ENCODE results near the gene TFPI.
"Not testable (repeated sequence)": the region's sequence is repeated elsewhere in the genome, so short reads cannot be mapped to it uniquely, and the experiment has no call there.

TFPI gene

DNA sequence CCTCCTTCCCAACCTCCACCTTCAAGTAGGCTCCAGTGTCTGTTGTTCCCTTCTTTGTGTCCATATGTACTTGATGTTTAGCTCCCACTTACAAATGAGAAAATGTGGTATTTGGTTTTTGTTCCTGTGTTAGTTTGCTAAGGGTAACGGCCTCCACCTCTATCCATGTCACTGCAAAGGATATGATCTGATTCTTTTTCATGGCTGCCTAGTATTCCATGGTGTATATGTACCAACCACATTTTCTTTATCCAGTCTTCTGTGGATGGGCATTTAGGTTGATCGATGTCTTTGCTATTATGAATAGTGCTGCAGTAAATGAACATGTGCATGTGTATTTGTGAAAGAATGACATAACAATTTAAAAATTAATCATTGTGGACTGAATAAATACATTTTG is 19.5 kb upstream of the TFPI start:
- peaks cover 7% of the 10 kb centered on the region for H3K4me1 ChIP-seq (ENCODE audit: insufficient read depth, low read length)
- no peak overlapping the region for H3K4me3 ChIP-seq (ENCODE audit: low read length)
- no peak overlapping the region for H2AFZ ChIP-seq (ENCODE audit: low read depth, low read length)
- no peaks in the 10 kb centered on the region for H3K36me3 ChIP-seq (ENCODE audit: insufficient read depth, low read length)
- no peaks in the 10 kb centered on the region for H3K27me3 ChIP-seq (ENCODE audit: insufficient read depth, low read length)
- no peaks in the 10 kb centered on the region for H3K9me3 ChIP-seq (ENCODE audit: low read length)

DNA sequence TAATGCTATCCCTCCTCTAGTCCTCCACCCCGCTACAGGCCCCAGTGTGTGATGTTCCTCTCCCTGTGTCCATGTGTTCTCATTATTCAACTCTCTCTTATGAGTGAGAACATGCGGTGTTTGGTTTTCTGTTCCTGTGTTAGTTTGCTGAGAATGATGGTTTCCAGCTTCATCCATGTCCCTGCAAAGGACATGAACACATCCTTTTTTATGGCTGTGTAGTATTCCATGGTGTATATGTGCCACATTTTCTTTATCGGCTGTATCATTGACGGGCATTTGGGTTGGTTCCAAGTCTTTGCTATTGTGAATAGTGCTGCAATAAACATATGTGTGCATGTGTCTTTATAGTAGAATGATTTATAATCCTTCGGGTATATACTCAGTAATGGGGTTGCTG is 17.8 kb upstream of the TFPI start:
- not testable (repeated sequence) for H3K36me3 ChIP-seq (ENCODE audit: insufficient read depth, low read length); H3K27me3 ChIP-seq (ENCODE audit: insufficient read depth, low read length); H3K4me1 ChIP-seq (ENCODE audit: insufficient read depth, low read length); H3K9me3 ChIP-seq (ENCODE audit: low read length); H2AFZ ChIP-seq (ENCODE audit: low read depth, low read length); H3K4me3 ChIP-seq (ENCODE audit: low read length)

DNA sequence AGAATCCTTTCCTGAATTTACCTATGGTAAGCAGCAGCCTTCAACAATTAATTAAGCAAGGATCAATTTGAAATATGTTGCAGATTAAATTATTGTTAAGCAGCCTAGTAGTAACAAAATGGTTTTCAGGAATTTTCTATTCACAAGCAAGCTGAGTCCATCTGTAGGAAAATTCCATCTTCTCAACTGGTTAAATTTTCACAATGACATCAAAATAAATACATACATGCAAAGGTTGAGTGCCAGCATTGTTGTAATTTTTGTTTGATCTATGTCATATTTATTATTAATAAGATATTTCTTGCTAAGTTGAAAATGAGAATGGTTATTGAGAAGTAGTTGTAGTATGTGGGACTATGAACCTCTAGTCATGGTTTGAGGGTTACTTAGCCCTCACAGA is 15.3 kb upstream of the TFPI start:
- Histone ChIP-seq H3K36me3 (ENCODE audit: insufficient read depth, low read length) (no peaks in the 10 kb centered on the region), H2AFZ (ENCODE audit: low read depth, low read length) (no peak overlapping the region), H3K9me3 (ENCODE audit: low read length) (no peaks in the 10 kb centered on the region), H3K4me3 (ENCODE audit: low read length) (no peak overlapping the region), H3K4me1 (ENCODE audit: insufficient read depth, low read length) (no peaks in the 10 kb centered on the region), H3K27me3 (ENCODE audit: insufficient read depth, low read length) (no peaks in the 10 kb centered on the region)

DNA sequence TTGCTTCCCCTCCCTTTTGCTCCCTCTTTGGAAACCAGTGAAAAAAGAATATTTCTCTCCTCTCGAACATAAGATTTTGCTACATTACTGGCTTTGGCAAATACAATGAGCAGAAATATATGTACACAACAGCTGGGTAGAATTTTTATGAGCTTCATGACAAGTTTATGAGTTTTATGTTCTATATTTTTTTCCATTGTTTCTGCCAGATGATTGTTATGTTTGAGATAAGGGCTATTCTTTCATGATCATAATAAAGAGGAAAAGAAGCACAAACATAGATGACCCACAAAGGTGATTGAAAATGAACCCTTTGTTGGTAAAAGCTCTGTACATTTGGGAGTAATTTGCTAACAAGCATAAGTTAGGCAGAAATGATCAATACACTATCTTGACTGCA is 14.8 kb upstream of the TFPI start:
- Histone ChIP-seq H3K4me1 (ENCODE audit: insufficient read depth, low read length) (no peaks in the 10 kb centered on the region), H3K9me3 (ENCODE audit: low read length) (no peaks in the 10 kb centered on the region), H3K27me3 (ENCODE audit: insufficient read depth, low read length) (no peaks in the 10 kb centered on the region), H3K4me3 (ENCODE audit: low read length) (no peak overlapping the region), H2AFZ (ENCODE audit: low read depth, low read length) (no peak overlapping the region), H3K36me3 (ENCODE audit: insufficient read depth, low read length) (no peaks in the 10 kb centered on the region)

- Histone ChIP-seq H3K9me3 (ENCODE audit: low read length) (no peaks in the 10 kb centered on the region), H2AFZ (ENCODE audit: low read depth, low read length) (no peak overlapping the region), H3K4me3 (ENCODE audit: low read length) (no peak overlapping the region), H3K4me1 (ENCODE audit: insufficient read depth, low read length) (no peaks in the 10 kb centered on the region), H3K27me3 (ENCODE audit: insufficient read depth, low read length) (no peaks in the 10 kb centered on the region), H3K36me3 (ENCODE audit: insufficient read depth, low read length) (no peaks in the 10 kb centered on the region)
Measured at GRCh38 chr2:187567126-187567525, 12.9 kb upstream of the TFPI start.

GRCh38 chr2:187566712-187567111 is 12.5 kb upstream of the TFPI start:
- Histone ChIP-seq H2AFZ (ENCODE audit: low read depth, low read length) (no peak overlapping the region), H3K36me3 (ENCODE audit: insufficient read depth, low read length) (no peaks in the 10 kb centered on the region), H3K27me3 (ENCODE audit: insufficient read depth, low read length) (no peaks in the 10 kb centered on the region), H3K4me1 (ENCODE audit: insufficient read depth, low read length) (no peaks in the 10 kb centered on the region), H3K9me3 (ENCODE audit: low read length) (no peaks in the 10 kb centered on the region), H3K4me3 (ENCODE audit: low read length) (no peak overlapping the region)

- no peak overlapping the region for H3K4me3 ChIP-seq (ENCODE audit: low read length)
- H3K36me3 ChIP-seq (ENCODE audit: insufficient read depth, low read length): no peaks in the 10 kb centered on the region
- no peak overlapping the region for H2AFZ ChIP-seq (ENCODE audit: low read depth, low read length)
- H3K27me3 ChIP-seq (ENCODE audit: insufficient read depth, low read length): no peaks in the 10 kb centered on the region
- no peaks in the 10 kb centered on the region for H3K9me3 ChIP-seq (ENCODE audit: low read length)
- no peaks in the 10 kb centered on the region for H3K4me1 ChIP-seq (ENCODE audit: insufficient read depth, low read length)
Measured at GRCh38 chr2:187566266-187566665, 12.0 kb upstream of the TFPI start.

DNA sequence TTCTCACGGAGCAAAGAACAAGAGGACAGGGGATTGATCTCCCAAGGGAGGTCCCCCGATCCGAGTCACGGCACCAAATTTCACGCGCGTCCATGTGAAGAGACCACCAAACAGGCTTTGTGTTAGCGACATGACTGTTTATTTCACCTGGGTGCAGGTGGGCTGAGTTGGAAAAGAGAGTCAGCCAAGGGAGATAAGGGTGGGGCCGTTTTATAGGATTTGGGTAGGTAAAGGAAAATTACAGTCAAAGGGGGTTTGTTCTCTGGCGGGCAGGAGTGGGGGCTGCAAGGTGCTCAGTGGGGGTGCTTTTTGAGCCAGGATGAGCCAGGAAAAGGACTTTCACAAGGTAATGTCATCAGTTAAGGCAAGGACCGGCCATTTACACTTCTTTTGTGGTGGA is 11.4 kb upstream of the TFPI start:
- H2AFZ ChIP-seq (ENCODE audit: low read depth, low read length); H3K9me3 ChIP-seq (ENCODE audit: low read length); H3K36me3 ChIP-seq (ENCODE audit: insufficient read depth, low read length); H3K4me3 ChIP-seq (ENCODE audit: low read length); H3K4me1 ChIP-seq (ENCODE audit: insufficient read depth, low read length); H3K27me3 ChIP-seq (ENCODE audit: insufficient read depth, low read length): not testable (repeated sequence)

GRCh38 chr2:187556493-187556892 is 2.3 kb upstream of the TFPI start:
- not testable (repeated sequence) for H3K4me3 ChIP-seq (ENCODE audit: low read length); H3K4me1 ChIP-seq (ENCODE audit: insufficient read depth, low read length); H3K9me3 ChIP-seq (ENCODE audit: low read length); H3K27me3 ChIP-seq (ENCODE audit: insufficient read depth, low read length); H2AFZ ChIP-seq (ENCODE audit: low read depth, low read length); H3K36me3 ChIP-seq (ENCODE audit: insufficient read depth, low read length)

DNA sequence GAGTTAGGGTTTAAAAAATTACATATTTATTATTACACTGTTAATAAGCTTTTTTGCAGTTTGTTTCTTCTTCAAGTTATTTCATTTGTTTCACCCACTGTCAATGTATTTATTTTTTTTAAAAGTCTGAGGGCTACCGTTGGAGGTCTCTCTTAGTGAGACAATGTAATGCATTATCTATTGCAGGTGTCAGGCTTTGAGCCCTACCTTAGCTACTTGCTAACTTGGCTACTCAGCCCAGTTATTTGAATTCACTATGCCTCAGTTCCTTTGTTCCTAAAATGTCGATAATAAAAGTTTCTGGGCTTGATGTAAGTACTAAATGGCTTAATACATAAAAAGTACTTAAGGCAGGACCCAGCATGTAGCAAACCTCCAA is 458 bp upstream of the TFPI start:
- Histone ChIP-seq H3K27me3 (ENCODE audit: insufficient read depth, low read length) (no peaks in the 10 kb centered on the region), H3K4me3 (ENCODE audit: low read length) (no peak overlapping the region), H3K9me3 (ENCODE audit: low read length) (no peaks in the 10 kb centered on the region), H3K36me3 (ENCODE audit: insufficient read depth, low read length) (no peaks in the 10 kb centered on the region), H3K4me1 (ENCODE audit: insufficient read depth, low read length) (no peaks in the 10 kb centered on the region), H2AFZ (ENCODE audit: low read depth, low read length) (peak overlapping the region; percentile 95)

GRCh38 chr2:187552828-187553681 is 1.2 kb downstream of the TFPI start:
- Histone ChIP-seq H3K9me3 (ENCODE audit: low read length) (no peaks in the 10 kb centered on the region), H3K4me3 (ENCODE audit: low read length) (peak overlapping the region; percentile 35), H3K27me3 (ENCODE audit: insufficient read depth, low read length) (no peaks in the 10 kb centered on the region)

GRCh38 chr2:187552381-187552780 is 1.9 kb downstream of the TFPI start:
- H3K9me3 ChIP-seq (ENCODE audit: low read length): no peaks in the 10 kb centered on the region
- H3K36me3 ChIP-seq (ENCODE audit: insufficient read depth, low read length): no peaks in the 10 kb centered on the region
- no peaks in the 10 kb centered on the region for H3K27me3 ChIP-seq (ENCODE audit: insufficient read depth, low read length)
- no peak overlapping the region for H2AFZ ChIP-seq (ENCODE audit: low read depth, low read length)
- H3K4me3 ChIP-seq (ENCODE audit: low read length): no peak overlapping the region
- H3K4me1 ChIP-seq (ENCODE audit: insufficient read depth, low read length): no peaks in the 10 kb centered on the region

More at GRCh38 chr2:187552828-187553681, 1.2 kb downstream of the TFPI start:
- Histone ChIP-seq H3K36me3 (ENCODE audit: insufficient read depth, low read length) (no peaks in the 10 kb centered on the region), H3K4me1 (ENCODE audit: insufficient read depth, low read length) (no peaks in the 10 kb centered on the region), H2AFZ (ENCODE audit: low read depth, low read length) (peak overlapping the region; percentile 15)

- no peaks in the 10 kb centered on the region for H3K9me3 ChIP-seq (ENCODE audit: low read length)
- H3K36me3 ChIP-seq (ENCODE audit: insufficient read depth, low read length): no peaks in the 10 kb centered on the region
- no peak overlapping the region for H2AFZ ChIP-seq (ENCODE audit: low read depth, low read length)
- no peaks in the 10 kb centered on the region for H3K27me3 ChIP-seq (ENCODE audit: insufficient read depth, low read length)
- no peak overlapping the region for H3K4me3 ChIP-seq (ENCODE audit: low read length)
- H3K4me1 ChIP-seq (ENCODE audit: insufficient read depth, low read length): no peaks in the 10 kb centered on the region
Measured at GRCh38 chr2:187550857-187551256, 3.4 kb downstream of the TFPI start.

- no peak overlapping the region for H3K4me3 ChIP-seq (ENCODE audit: low read length)
- H3K27me3 ChIP-seq (ENCODE audit: insufficient read depth, low read length): no peaks in the 10 kb centered on the region
- H2AFZ ChIP-seq (ENCODE audit: low read depth, low read length): no peak overlapping the region
- H3K36me3 ChIP-seq (ENCODE audit: insufficient read depth, low read length): no peaks in the 10 kb centered on the region
- no peaks in the 10 kb centered on the region for H3K9me3 ChIP-seq (ENCODE audit: low read length)
- no peaks in the 10 kb centered on the region for H3K4me1 ChIP-seq (ENCODE audit: insufficient read depth, low read length)
Measured at GRCh38 chr2:187549951-187550555, 4.2 kb downstream of the TFPI start.

All from neuron (in vitro differentiated cells).